Parathyroid adenoma (tissue), 2 donors: ENCODE measurements around the gene JMJD4.

Experiments used
- H2AFZ ChIP-seq: fragments of 300-600 bp; sonication (generic); one replicate; pipeline ENCODE4 v1.7.0; 2017; ENCODE audit warnings: antibody characterized with exemption, mild to moderate bottlenecking
- H3K27ac ChIP-seq: fragments of 300-600 bp; sonication (generic); one replicate; pipeline ENCODE4 v1.7.0; 2017
- H3K27me3 ChIP-seq: fragments of 300-600 bp; sonication (generic); one replicate; pipeline ENCODE4 v1.7.0; 2017; ENCODE audit warnings: low read length; ENCODE audit not compliant: control insufficient read depth, insufficient read depth
- H3K36me3 ChIP-seq: fragments of 300-600 bp; sonication (generic); one replicate; pipeline ENCODE4 v1.7.0; 2017; ENCODE audit warnings: low read length; ENCODE audit not compliant: control insufficient read depth, insufficient read depth
- H3K4me1 ChIP-seq: fragments of 300-600 bp; sonication (generic); one replicate; pipeline ENCODE4 v1.7.0; 2017; ENCODE audit warnings: control low read depth
- H3K4me2 ChIP-seq: fragments of 300-600 bp; sonication (generic); one replicate; pipeline ENCODE4 v1.7.0; 2017; ENCODE audit warnings: low read length
- H3K4me3 ChIP-seq: fragments of 300-600 bp; sonication (generic); one replicate; pipeline ENCODE4 v1.7.0; 2017; ENCODE audit warnings: low read depth, low read length
- H3K79me2 ChIP-seq: fragments of 300-600 bp; sonication (generic); one replicate; pipeline ENCODE4 v1.7.0; 2017; ENCODE audit warnings: control low read depth
- H3K9ac ChIP-seq: fragments of 300-600 bp; sonication (generic); one replicate; pipeline ENCODE4 v1.7.0; 2017; ENCODE audit warnings: mild to moderate bottlenecking
- H3K9me3 ChIP-seq: fragments of 300-600 bp; sonication (generic); one replicate; pipeline ENCODE4 v1.7.0; 2017; ENCODE audit warnings: low read length; ENCODE audit not compliant: control insufficient read depth
- CTCF ChIP-seq: fragments of 300-600 bp; sonication (generic); IDR thresholded peaks from one replicate; pipeline ENCODE4 v1.7.0; 2017; ENCODE audit warnings: antibody characterized with exemption, mild to moderate bottlenecking
- donor health status: primary hyperparathyroidism.

JMJD4 gene

GRCh38 chr1:227726924-227727599 lies 8.0 kb downstream of the JMJD4 start:
- no peak overlapping the region for H3K4me2 ChIP-seq
- H3K4me3 ChIP-seq = no peak overlapping the region
- H3K27ac ChIP-seq = no peak overlapping the region
- no peaks in the 10 kb centered on the region for H3K9me3 ChIP-seq
- no peak overlapping the region for H2AFZ ChIP-seq
- H3K79me2 ChIP-seq = no peaks in the 10 kb centered on the region
- no peaks in the 10 kb centered on the region for H3K27me3 ChIP-seq
- TF ChIP-seq CTCF = no peak
- no peak overlapping the region for H3K9ac ChIP-seq
- no peaks in the 10 kb centered on the region for H3K36me3 ChIP-seq
- peaks cover 13% of the 10 kb centered on the region for H3K4me1 ChIP-seq

- Histone ChIP-seq H3K36me3 (no peaks in the 10 kb centered on the region), H3K4me3 (no peak overlapping the region), H3K27ac (no peak overlapping the region), H3K79me2 (no peaks in the 10 kb centered on the region), H3K4me1 (peaks cover 13% of the 10 kb centered on the region), H3K9me3 (no peaks in the 10 kb centered on the region), H3K4me2 (no peak overlapping the region), H3K9ac (no peak overlapping the region), H3K27me3 (no peaks in the 10 kb centered on the region), H2AFZ (no peak overlapping the region)
- TF ChIP-seq CTCF = no peak
Measured at GRCh38 chr1:227726318-227726717, 8.8 kb downstream of the JMJD4 start.

DNA sequence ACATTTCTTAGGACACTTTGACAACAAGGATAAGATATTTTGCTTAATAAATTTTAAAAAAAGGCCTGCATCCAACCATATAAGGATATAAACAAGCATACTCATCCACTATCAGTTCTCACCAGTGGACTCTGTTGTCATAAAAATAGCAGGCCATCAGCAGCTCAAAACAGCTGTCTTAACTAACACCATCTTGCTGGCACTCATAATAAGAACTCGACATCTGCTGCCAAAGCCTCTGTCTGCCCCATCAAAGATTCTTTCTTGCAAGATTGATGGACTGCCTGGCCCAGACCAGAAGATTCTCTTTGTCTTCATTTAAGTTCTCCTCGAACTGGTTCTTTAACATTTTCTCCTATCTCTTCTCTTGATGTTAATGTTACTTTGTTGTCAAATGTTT lies 10.1 kb downstream of the JMJD4 start:
- H3K9me3 ChIP-seq = no peaks in the 10 kb centered on the region
- peaks cover 7% of the 10 kb centered on the region for H3K4me1 ChIP-seq
- H3K36me3 ChIP-seq = no peaks in the 10 kb centered on the region
- H3K27ac ChIP-seq = no peak overlapping the region
- H3K9ac ChIP-seq = no peak overlapping the region
- H3K79me2 ChIP-seq = no peaks in the 10 kb centered on the region
- H3K4me2 ChIP-seq = no peak overlapping the region
- no peak overlapping the region for H2AFZ ChIP-seq
- no peaks in the 10 kb centered on the region for H3K27me3 ChIP-seq
- no peak for TF ChIP-seq CTCF
- H3K4me3 ChIP-seq = no peak overlapping the region

- no peaks in the 10 kb centered on the region for H3K36me3 ChIP-seq
- no peaks in the 10 kb centered on the region for H3K27me3 ChIP-seq
- H3K9me3 ChIP-seq = no peaks in the 10 kb centered on the region
- TF ChIP-seq CTCF = no peak
- no peak overlapping the region for H3K27ac ChIP-seq
- no peaks in the 10 kb centered on the region for H3K79me2 ChIP-seq
- H3K4me1 ChIP-seq = no peaks in the 10 kb centered on the region
- H2AFZ ChIP-seq = no peak overlapping the region
- H3K4me3 ChIP-seq = no peak overlapping the region
- H3K4me2 ChIP-seq = no peak overlapping the region
- H3K9ac ChIP-seq = no peak overlapping the region
Measured at GRCh38 chr1:227723474-227723873, 11.6 kb downstream of the JMJD4 start.

DNA sequence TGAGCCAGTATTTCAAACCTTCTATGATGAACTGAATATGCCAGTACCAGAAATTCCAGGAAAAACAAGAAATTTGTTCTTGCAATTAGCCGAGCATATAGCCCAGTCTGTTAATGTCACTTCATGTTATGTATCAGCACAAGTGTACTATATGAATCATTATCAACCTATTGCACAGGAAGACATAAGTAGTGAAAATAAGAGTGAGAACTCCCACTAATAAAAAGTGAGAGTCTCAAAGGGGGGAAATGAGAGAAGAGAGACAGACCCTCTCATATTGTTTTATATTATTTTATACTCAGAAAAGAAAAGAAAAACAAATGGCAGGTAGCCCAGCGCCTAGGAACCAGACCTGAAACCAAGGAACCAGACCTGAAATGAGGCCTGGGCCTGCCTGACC lies 16.2 kb downstream of the JMJD4 start:
- Histone ChIP-seq H3K4me2 (no peak overlapping the region), H3K9ac (no peak overlapping the region), H2AFZ (no peak overlapping the region), H3K27ac (no peak overlapping the region), H3K9me3 (no peaks in the 10 kb centered on the region), H3K79me2 (no peaks in the 10 kb centered on the region), H3K36me3 (no peaks in the 10 kb centered on the region), H3K27me3 (no peaks in the 10 kb centered on the region), H3K4me1 (no peaks in the 10 kb centered on the region), H3K4me3 (no peak overlapping the region)
- TF ChIP-seq CTCF = no peak
